OCI-LY7 (cell line): Measurements from ENCODE around the gene TBC1D3B.

Experiments used
- CTCF ChIP-seq: fragments of 200-600 bp; sonication (generic); conservative IDR thresholded peaks from 2 replicates; pipeline ENCODE4 v1.5.1; 2014; ENCODE audit warnings: mild to moderate bottlenecking, antibody characterized with exemption, low read length, moderate library complexity, mixed read lengths
- EZH2phosphoT487 ChIP-seq: fragments of 200-600 bp; sonication (generic); IDR thresholded peaks from 2 replicates; pipeline ENCODE4 v1.6.1; 2018; ENCODE audit warnings: low read depth, borderline replicate concordance, mild to moderate bottlenecking, mixed run types, antibody characterized with exemption, low read length, moderate library complexity, mixed read lengths

GRCh38 chr17:36133602-36134236, 42.7 kb downstream of the TBC1D3B start:
- TF ChIP-seq CTCF = no peak
- TF ChIP-seq EZH2phosphoT487 = no peak
